Stimulated activated CD8-positive, alpha-beta memory T cell treated with anti-CD3 and anti-CD28 coated beads, Interleukin-2, amount 100 ng/mL, for 48 hours (primary cell): ENCODE measurements around the gene RNF26.
A peak's percentile ranks its signal among the peaks of the same experiment; 100 is the strongest.

Experiments
- DNase-seq, 2 donors: peaks; one replicate each; pipeline ENCODE4 v3.0.0-alpha.2; 2020; ENCODE audit warnings: low read depth in 2 of 2

Gene RNF26

GRCh38 chr11:119334174-119334930 is at the start of gene RNF26:
Gene RNF26, plus strand, starts transcription at chr11:119334527. Its CDS starts 596 bp downstream, at chr11:119335123.
- DNase-seq: peak; percentile 82 to 88

- DNase-seq: no peak
Measured at GRCh38 chr11:119285431-119285830, 48.9 kb upstream of the RNF26 start.

- no peak for DNase-seq
Measured at GRCh38 chr11:119288219-119288618, 46.1 kb upstream of the RNF26 start.

GRCh38 chr11:119290894-119291497 is 43.3 kb upstream of the RNF26 start:
- no peak for DNase-seq

GRCh38 chr11:119293461-119293860 is 40.9 kb upstream of the RNF26 start:
- DNase-seq: no peak

GRCh38 chr11:119295178-119295577 is 39.1 kb upstream of the RNF26 start:
- DNase-seq: no peak

GRCh38 chr11:119297938-119298337 is 36.4 kb upstream of the RNF26 start:
- DNase-seq: no peak

GRCh38 chr11:119298726-119299125 is 35.6 kb upstream of the RNF26 start:
- no peak for DNase-seq

GRCh38 chr11:119299416-119299815 is 34.9 kb upstream of the RNF26 start:
- no peak for DNase-seq

GRCh38 chr11:119300198-119300964 is 33.9 kb upstream of the RNF26 start:
- DNase-seq: no peak

GRCh38 chr11:119303227-119303718 is 31.1 kb upstream of the RNF26 start:
- no peak for DNase-seq

- DNase-seq: no peak
Measured at GRCh38 chr11:119305556-119306372, 28.6 kb upstream of the RNF26 start.

GRCh38 chr11:119306373-119306890 is 27.9 kb upstream of the RNF26 start:
- DNase-seq: no peak

GRCh38 chr11:119307219-119307618 is 27.1 kb upstream of the RNF26 start:
- DNase-seq: no peak

GRCh38 chr11:119307974-119308373 is 26.4 kb upstream of the RNF26 start:
- DNase-seq: no peak

GRCh38 chr11:119309411-119309810 is 24.9 kb upstream of the RNF26 start:
- DNase-seq: no peak

- DNase-seq: no peak
Measured at GRCh38 chr11:119309953-119310681, 24.2 kb upstream of the RNF26 start.

- no peak for DNase-seq
Measured at GRCh38 chr11:119310682-119311052, 23.7 kb upstream of the RNF26 start.

GRCh38 chr11:119314726-119315125 is 19.6 kb upstream of the RNF26 start:
- no peak for DNase-seq

GRCh38 chr11:119315131-119316015 is 19.0 kb upstream of the RNF26 start:
- DNase-seq: no peak
